Cerebellar cortex (tissue), 1 donor: ENCODE data around the gene CHMP6.

Source experiments
- DNase-seq: peaks from one replicate; pipeline ENCODE4 v3.0.0-alpha.2; 2015; ENCODE audit warnings: low spot score

The CHMP6 gene

DNA sequence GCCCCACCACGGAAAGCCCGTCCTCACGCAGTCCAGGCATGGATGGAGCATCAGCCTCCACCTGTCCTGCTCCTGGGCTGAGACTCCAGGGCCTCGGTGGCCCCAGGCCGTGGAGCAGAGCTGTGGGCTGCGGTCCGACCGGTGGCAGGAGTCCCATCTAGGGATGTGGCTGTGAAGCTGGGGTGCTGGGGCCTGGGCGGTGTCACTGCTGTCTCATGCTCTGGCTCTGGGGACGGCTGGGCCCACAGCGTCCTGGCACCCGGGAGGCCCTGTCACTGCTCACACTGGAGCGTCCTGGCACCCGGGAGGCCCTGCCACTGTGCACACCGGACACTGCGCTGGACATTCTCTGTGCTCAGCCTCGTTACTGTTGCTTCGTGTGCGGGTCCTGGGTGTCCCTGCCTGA is 51.7 kb downstream of the CHMP6 start:
- no peak for DNase-seq

DNA sequence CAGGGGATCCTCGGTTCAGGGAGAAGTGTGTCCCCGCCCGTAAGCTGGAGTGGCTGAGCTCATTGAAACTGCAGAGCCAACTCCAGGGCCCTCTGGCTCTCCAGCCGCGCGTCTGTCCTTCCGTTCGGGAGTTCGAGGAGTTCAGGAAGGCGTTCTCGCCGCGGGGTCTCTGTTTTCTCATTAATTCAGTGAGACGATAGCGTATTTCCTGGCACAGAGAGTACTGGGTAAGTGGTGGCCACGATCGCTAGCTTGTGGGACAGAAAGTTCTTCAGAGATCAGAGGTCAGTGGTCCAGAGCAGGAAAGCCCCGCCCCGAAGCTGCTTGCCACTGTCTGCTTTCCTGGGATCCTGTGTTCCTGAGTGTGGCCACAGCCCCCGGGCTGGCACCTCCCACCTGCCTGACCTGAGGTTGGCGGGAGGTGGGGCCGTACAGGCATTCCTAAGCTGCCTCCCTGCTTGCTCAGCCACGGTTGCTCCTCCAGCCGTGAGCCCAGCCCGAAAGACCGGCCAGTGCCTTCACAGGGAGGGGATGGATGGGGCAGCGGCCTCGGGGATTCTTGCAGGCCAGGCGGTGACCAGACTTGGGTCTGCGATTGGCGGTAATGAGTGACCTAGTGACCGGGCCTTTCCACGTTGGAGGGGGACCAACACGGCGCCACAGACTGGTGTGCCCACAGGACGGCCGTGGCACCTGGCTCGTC is 52.2 kb downstream of the CHMP6 start:
- DNase-seq = no peak

DNA sequence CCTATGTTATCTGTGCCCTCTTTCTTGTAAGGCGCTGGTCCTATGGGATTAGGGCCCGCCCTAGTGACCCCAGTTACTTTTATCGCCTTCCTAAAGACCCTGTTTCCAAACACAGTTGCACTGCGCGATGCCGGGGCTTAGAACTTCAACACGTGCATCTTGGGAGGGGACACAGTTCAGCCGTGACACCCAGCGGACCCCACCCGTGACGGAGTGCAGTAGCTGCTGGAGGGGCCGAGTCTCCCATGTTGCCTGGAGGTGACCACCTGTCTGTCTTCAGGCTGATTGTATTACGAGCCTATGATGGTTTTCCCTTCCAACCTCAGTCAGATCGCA is 52.8 kb downstream of the CHMP6 start:
- DNase-seq = no peak

DNA sequence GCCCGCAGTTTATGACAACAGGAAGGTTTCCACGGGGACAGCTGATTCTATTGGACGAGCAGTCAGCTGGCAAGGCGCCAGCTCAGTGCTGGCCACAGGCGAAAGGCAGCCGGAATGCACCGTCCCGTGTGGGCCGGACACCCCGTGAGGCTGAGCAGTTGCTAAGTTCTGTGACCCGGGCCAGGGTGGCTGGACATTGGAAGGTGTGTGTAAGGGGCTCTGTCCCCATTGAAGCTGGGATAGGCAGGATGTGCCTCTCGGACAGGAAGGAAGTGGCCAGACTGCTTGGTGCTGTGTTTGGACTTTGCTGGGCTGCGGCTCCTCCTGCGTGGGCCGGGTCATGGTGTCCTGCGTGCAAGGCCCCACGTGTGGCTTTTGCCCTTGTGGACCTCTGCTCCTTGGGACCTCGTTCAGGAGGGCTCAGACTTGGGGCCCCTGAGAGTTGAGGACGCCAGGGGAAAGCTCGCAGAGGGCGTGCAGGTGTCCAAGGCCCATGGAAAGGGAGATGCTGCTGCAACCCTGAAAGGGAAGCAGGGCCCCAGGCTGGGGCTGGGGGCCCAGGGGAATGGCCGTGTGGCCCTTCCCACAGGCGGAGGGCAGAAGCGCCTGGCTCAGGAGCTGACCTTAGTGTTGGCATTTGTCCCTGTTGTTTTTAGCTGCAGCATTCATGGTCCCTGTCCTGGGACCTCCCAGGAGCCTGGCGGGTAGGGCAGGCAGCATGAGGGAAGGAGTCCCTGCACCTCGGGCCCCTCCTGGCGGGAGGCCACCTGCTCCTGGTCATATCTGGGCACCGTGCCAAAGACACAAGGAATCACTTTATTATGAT is 53.3 kb downstream of the CHMP6 start:
- DNase-seq = peak; percentile 82

DNA sequence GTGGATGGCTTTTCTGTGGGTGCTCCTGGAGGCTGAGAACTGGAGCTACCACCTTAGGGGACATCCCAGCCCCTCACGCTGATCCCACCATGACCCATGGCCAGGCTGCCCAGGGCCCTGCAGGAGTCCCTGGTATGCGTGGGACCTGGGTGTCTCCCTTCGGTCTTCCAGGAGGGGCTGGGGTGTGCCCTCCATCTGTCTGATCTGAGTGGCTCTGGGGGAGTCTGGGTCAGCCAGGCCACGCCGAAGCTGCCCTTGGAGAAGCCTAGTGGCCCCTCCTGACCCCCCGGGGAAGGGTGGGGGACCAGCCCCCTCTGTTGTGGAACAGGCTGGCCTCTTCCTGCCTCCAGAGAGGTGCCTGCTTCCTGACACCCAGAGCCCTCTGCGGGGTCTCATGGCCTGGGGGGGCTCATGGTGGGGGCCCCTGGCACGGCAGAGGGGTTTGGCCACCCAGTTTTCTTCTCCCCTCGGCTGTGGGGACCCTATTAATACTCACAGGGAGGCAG is 54.0 kb downstream of the CHMP6 start:
- no peak for DNase-seq

DNA sequence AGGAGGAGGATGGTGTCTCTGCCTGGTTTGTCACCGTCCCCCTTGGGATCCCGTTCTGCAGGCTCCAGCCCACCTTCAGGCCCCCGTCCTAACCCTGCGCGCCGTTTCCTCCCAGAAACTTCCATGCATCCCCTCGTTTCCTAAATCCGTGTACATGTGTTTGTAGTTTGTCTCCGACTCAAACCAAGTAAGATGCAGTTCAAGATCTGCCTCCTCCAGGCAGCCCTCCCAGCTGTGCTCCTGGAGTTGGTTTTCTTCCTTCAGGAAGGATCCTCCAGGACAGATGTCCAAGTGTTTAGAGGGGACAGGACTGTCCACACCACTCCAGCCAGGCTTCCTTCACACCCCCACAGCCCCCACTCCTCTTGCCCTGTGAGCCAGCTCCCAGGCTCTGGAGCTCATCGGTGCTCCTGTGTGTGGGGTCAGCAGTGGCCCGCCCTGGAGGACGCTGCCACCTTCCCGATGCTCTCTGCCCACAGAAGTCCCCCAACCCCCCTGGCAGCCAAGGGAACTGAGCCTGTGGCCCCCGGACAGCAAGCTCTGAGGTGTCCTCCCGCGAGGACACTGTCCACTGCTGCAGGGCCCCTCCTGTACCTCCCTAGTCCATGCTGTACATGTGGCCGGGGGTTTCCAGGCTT is 54.6 kb downstream of the CHMP6 start:
- no peak for DNase-seq

DNA sequence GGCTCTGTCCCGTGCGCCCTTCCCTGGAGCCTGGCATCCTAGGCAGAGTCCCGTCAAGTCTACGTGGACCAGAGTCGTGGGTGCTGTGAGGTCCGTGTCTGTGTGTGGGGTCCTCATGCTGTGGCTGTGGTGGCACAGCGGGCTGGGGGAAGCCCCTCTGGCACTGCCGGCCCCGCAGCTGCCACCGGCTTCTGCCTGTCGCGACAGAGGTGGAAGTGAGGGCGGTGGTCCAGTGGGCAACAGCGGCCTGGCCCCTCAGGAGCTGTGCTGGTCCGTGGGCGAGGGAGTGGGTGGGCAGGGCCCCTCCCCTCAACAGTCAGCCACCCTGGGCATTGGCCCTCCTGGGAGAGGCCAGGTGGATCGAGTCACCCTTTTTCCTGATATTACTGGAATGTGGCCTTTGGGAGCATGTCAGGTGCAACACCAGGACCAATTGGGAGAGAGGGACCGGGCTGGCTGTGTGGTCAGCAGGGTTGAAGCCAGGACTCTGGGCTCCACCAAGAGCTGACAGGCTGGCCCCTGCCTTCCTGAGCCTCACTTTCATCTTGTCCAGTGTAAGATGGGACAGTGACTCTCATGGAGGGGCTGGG is 55.2 kb downstream of the CHMP6 start:
- DNase-seq = no peak

DNA sequence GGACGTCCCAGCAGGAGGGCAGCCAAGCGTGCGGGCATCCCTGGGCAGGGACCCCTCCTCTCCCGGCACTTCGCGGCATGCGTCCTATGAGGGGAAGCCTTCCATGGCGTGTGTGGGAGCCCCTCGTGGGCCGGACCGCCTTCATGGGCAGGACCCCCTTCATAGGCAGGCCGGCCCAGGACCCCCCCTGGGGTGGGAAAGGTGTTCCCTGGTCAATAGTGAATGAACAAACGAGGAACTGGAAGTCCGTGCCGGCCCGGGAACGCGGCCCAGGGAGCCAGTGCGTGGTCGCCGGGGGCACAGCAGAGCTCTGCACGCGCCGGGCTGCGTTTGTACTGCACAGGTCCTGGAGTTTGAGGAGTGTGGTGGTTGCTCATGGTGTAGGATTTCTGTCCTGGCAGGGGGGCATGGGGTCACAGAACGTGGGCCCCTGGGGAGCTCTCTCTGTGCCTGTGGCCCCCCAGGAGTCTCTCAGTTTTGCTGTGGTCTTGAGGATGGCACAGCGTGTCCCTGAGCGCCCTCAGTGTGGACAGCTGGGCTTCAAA is 57.3 kb downstream of the CHMP6 start:
- DNase-seq = no peak

DNA sequence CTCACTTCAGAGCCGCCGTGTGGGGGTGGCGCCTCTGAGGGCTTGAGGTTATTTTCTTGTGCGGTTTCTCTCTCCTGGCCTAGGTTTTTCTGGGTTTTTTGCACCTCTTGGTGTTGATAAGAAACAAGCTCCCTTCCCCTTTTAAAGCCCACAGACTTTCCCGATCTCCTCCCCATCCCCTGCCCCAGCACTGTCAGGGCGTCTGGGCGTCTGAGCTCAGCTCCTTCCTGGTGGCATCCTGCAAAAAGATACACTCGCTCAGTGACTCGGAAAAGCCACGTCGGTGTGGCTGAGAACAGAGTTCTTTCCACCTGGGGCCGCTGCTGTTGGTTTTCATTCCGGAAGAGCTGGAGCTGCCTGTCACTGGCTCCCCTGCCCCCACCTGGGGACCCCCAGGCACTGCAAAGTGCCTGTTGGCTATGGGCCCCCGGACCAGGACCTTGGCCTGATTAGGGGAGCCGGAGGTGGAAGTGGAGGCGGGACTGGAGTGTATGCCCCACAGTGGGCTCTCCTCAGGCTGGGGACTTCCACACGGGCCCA is 57.8 kb downstream of the CHMP6 start:
- no peak for DNase-seq
